K562 (cell line): Measurements from ENCODE around the gene BAK1. TPM values are rescaled to one million over a fixed set of nuclear protein-coding genes. Genes with fewer than 3 reads are reported as not detected.
A peak's percentile ranks its signal among the peaks of the same experiment; 100 is the strongest.

Experiments used
- CBX5 ChIP-seq: IDR thresholded peaks from 2 replicates; pipeline ENCODE4 v1.6.1; 2014; ENCODE audit warnings: low read depth, borderline replicate concordance
- CHD4 ChIP-seq: fragments of 200-600 bp; sonication (generic); IDR thresholded peaks from 3 replicates; pipeline ENCODE4 v1.6.1; 2012; ENCODE audit warnings: low read depth, mild to moderate bottlenecking, mixed read lengths, low read length, inconsistent platforms; ENCODE audit not compliant: insufficient read depth, insufficient replicate concordance, poor library complexity, severe bottlenecking
- E2F6 ChIP-seq, 2 experiments: IDR thresholded peaks; 2 replicates each; pipeline ENCODE4 v1.6.1; 2011; ENCODE audit warnings: borderline replicate concordance in 1 of 2, control low read depth in 1 of 2, low read depth in 1 of 2, low read length in 1 of 2, mild to moderate bottlenecking in 1 of 2, mixed read lengths in 1 of 2, moderate library complexity in 1 of 2; ENCODE audit not compliant: insufficient read depth in 1 of 2, insufficient read length in 1 of 2, poor library complexity in 1 of 2, severe bottlenecking in 1 of 2; ENCODE audit errors: extremely low read depth in 1 of 2
- HDAC1 ChIP-seq, 2 experiments: fragments of 450-650 bp; IDR thresholded peaks; 2 replicates each; pipeline ENCODE4 v1.6.1; 2016 to 2017; ENCODE audit warnings: inconsistent platforms in 1 of 2, mild to moderate bottlenecking in 1 of 2, moderate library complexity in 1 of 2
- KDM4B ChIP-seq, 2 experiments: fragments of 450-650 bp in 1 of 2; sonication (generic) in 1 of 2; IDR thresholded peaks; 2 replicates each; pipeline ENCODE4 v1.6.1; 2016 to 2017; ENCODE audit warnings: borderline replicate concordance in 2 of 2, antibody characterized with exemption in 1 of 2, low read depth in 1 of 2, mild to moderate bottlenecking in 1 of 2
- MAZ ChIP-seq, 2 experiments: fragments of 450-650 bp in 1 of 2; sonication (generic) in 1 of 2; formaldehyde crosslinking; IDR thresholded peaks in 1 of 2; conservative IDR thresholded peaks in 1 of 2; 2 replicates each; pipeline versions ENCODE4 v1.4.0 to v1.5.0; 2020; ENCODE audit warnings: mild to moderate bottlenecking in 1 of 2, missing genetic modification reagents in 1 of 2
- MTA3 ChIP-seq: fragments of 450-650 bp; formaldehyde crosslinking; IDR thresholded peaks from 2 replicates; pipeline ENCODE4 v1.6.1; 2017; ENCODE audit warnings: mild to moderate bottlenecking, borderline replicate concordance
- NRF1 ChIP-seq, 2 experiments: fragments of 450-650 bp; IDR thresholded peaks in 1 of 2; conservative IDR thresholded peaks in 1 of 2; 2 replicates each; pipeline ENCODE4 v1.6.1; 2014; ENCODE audit warnings: mild to moderate bottlenecking in 2 of 2
- PHF21A ChIP-seq: fragments of 450-650 bp; IDR thresholded peaks from 2 replicates; pipeline ENCODE4 v1.6.1; 2017; ENCODE audit warnings: low read depth, borderline replicate concordance
- RBBP5 ChIP-seq: fragments of 200-600 bp; sonication (generic); IDR thresholded peaks from 2 replicates; pipeline ENCODE4 v1.6.1; 2012; ENCODE audit warnings: borderline replicate concordance, mild to moderate bottlenecking, low read length, control low read depth, inconsistent platforms; ENCODE audit not compliant: insufficient read depth, poor library complexity, severe bottlenecking
- SPI1 ChIP-seq: IDR thresholded peaks from 2 replicates; pipeline ENCODE4 v1.6.1; 2011; ENCODE audit warnings: low read depth, low read length, control low read depth, borderline replicate concordance
- THRAP3 ChIP-seq: fragments of 450-650 bp; IDR thresholded peaks from 2 replicates; pipeline ENCODE4 v1.6.1; 2016; ENCODE audit warnings: mild to moderate bottlenecking, inconsistent platforms, borderline replicate concordance
- ZBTB17 ChIP-seq: fragments of 450-650 bp; formaldehyde crosslinking; IDR thresholded peaks from 2 replicates; pipeline ENCODE4 v1.4.0; 2020; ENCODE audit warnings: mild to moderate bottlenecking
- ZNF347 ChIP-seq: fragments of 450-650 bp; formaldehyde crosslinking; IDR thresholded peaks from 2 replicates; pipeline ENCODE4 v1.4.0; 2020; ENCODE audit warnings: low read depth, mild to moderate bottlenecking, moderate library complexity
- ZNF561 ChIP-seq: fragments of 450-650 bp; formaldehyde crosslinking; conservative IDR thresholded peaks from 2 replicates; pipeline ENCODE4 v1.4.0; 2020; ENCODE audit warnings: mild to moderate bottlenecking, moderate library complexity
- ZNF589 ChIP-seq: fragments of 200-800 bp; sonication (Bioruptor generic); IDR thresholded peaks from 2 replicates; pipeline ENCODE4 v1.6.1; 2016; ENCODE audit warnings: low read depth, missing genetic modification characterization, missing compliant biosample characterization
- polyA plus RNA-seq, 8 experiments: library from polyadenylated mRNA; depleted of rRNA in 4 of 8; stranded (reverse) in 5 of 8; unstranded in 3 of 8; fragments of >200 nt; fragmentation: Nextera tagmentation in 2 of 8; fragmentation: Illumina TruSeq in 1 of 8; extraction: Ambion mirVana in 2 of 8; extraction: Trizol in 1 of 8; gene quantifications; 2 replicates each; pipeline versions ENCODE4 v1.2.1 to v1.2.3, GENCODE V29; 2011 to 2014; ENCODE audit warnings: inconsistent platforms in 1 of 8, missing spikeins in 1 of 8
- total RNA-seq, 7 experiments: library from RNA; depleted of rRNA in 6 of 7; stranded (reverse); fragments of >200 nt in 6 of 7; fragmentation: Illumina TruSeq in 2 of 7; extraction: Trizol in 2 of 7; gene quantifications; 2 replicates each; pipeline versions ENCODE4 v1.2.1 to v1.2.3, GENCODE V29; 2011 to 2021; ENCODE audit warnings: low replicate concordance in 1 of 7
- TF ChIP-seq, protein P1 (sequence below): conservative IDR thresholded peaks from 2 replicates; pipeline ENCODE4 v1.6.1; 2011; ENCODE audit warnings: low read depth, mild to moderate bottlenecking, low read length; ENCODE audit not compliant: control insufficient read depth

The BAK1 gene
- total and polyA plus RNA-seq, 9 of the 15 experiments (the other 6 are each of a cell fraction or from before 2014, with no cell fraction given): 5.4 to 30.7 (median 18.9) TPM

DNA sequence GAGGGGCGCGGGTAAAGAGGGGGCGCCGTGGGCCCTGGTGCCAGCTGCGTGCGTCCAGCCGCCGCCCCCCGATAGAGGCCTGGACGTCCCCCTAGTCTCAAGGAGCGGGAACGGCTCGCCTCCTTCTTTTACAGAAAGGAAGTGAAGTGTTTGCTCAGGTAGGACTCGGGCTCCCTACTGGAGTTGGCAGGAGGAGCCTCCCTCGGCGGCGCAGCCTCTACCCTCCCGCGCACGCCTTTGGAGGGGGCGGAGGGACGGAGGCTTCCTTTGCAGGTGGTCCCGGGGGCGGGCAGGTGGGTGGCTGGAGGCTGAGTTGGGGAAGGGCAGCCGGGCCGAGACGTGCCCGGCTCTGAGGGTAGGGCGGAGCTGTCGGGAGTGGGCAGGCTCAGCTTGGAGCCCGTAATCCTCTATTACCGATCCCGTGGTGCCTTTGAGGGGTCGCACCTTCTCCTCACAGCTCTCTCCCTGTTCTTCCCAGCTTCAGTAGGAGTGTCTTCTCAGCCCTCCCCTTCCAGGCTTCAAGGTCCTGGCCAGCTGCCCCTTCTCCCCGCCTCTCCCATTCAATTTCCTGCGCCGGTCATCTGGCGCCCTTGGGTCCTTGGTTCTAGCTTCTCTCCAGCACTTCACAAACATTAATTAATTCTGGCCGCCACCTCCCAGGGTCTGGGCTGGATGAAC, 41.8 kb upstream of the BAK1 start (continued):
- TF ChIP-seq ZNF347 (CRISPR knock-in tag) (no peak), RBBP5 (peak; percentile 18), ZBTB17 (CRISPR knock-in tag) (0 out of 2 replicates have a peak, but pooled peaks have one; percentile 34), CBX5 (no peak), MTA3 (0 out of 2 replicates have a peak, but pooled peaks have one; percentile 16), NRF1 (conservative IDR thresholded peaks at IDR 0.05 in 1 of 2, IDR thresholded peaks at IDR 0.05 in 1 of 2) (peak; percentile 57 to 69), ZNF589 (CRISPR knock-in tag) (no peak), KDM4B (IDR thresholded peaks at IDR 0.05; ENCODE audit: borderline replicate concordance in 2 of 2, low read depth in 1 of 2) (0 out of 4 replicates have a peak, but pooled peaks of 1 of the 2 experiments have one; percentile 38), E2F6 (IDR thresholded peaks at IDR 0.05; ENCODE audit: borderline replicate concordance in 1 of 2, extremely low read depth in 1 of 2, insufficient read depth in 1 of 2, insufficient read length in 1 of 2, low read depth in 1 of 2, low read length in 1 of 2, poor library complexity in 1 of 2, severe bottlenecking in 1 of 2) (peak in 1 of 2 experiments; percentile 59), SPI1 (peak; percentile 47; the same call in 1 of the 2 replicates), CHD4 (no peak), ZNF561 (CRISPR knock-in tag) (no peak), PHF21A (no peak), HDAC1 (IDR thresholded peaks at IDR 0.05) (peak in 1 of 2 experiments; percentile 7; a peak in 1 of 4 replicates), THRAP3 (no peak), MAZ (CRISPR knock-in tag; conservative IDR thresholded peaks at IDR 0.05 in 1 of 2, IDR thresholded peaks at IDR 0.05 in 1 of 2) (peak in 1 of 2 experiments; percentile 66; a peak in 2 of 4 replicates)
- TF ChIP-seq, protein P1, sequence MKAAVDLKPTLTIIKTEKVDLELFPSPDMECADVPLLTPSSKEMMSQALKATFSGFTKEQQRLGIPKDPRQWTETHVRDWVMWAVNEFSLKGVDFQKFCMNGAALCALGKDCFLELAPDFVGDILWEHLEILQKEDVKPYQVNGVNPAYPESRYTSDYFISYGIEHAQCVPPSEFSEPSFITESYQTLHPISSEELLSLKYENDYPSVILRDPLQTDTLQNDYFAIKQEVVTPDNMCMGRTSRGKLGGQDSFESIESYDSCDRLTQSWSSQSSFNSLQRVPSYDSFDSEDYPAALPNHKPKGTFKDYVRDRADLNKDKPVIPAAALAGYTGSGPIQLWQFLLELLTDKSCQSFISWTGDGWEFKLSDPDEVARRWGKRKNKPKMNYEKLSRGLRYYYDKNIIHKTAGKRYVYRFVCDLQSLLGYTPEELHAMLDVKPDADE: 0 out of 2 replicates have a peak, but pooled peaks have one; percentile 21
